DMS79 (cell line): ENCODE data around the gene OXCT1.
"Not testable (repeated sequence)": the region's sequence is repeated elsewhere in the genome, so short reads cannot be mapped to it uniquely, and the experiment has no call there.

Experiments used
- DNase-seq: peaks from one replicate; lab custom pipeline; 2025; lab: John Stamatoyannopoulos, UW

The OXCT1 gene

GRCh38 chr5:41773799-41774198 is 96.4 kb downstream of the OXCT1 start:
- no peak for DNase-seq

GRCh38 chr5:41772785-41773442 is 97.3 kb downstream of the OXCT1 start:
- DNase-seq, result no peak

GRCh38 chr5:41772056-41772455 is 98.2 kb downstream of the OXCT1 start:
- DNase-seq, result no peak

- no peak for DNase-seq
These were observed 99.4 kb downstream of the OXCT1 start for GRCh38 chr5:41770799-41771198.

GRCh38 chr5:41768692-41769091 is 101.5 kb downstream of the OXCT1 start:
- no peak for DNase-seq

- no peak for DNase-seq
These were observed 105.6 kb downstream of the OXCT1 start for GRCh38 chr5:41764650-41765049.

GRCh38 chr5:41763574-41763973 is 106.7 kb downstream of the OXCT1 start:
- no peak for DNase-seq

GRCh38 chr5:41763081-41763480 is 107.1 kb downstream of the OXCT1 start:
- DNase-seq, result no peak

- no peak for DNase-seq
These were observed 107.8 kb downstream of the OXCT1 start for GRCh38 chr5:41762426-41762825.

- DNase-seq, result no peak
These were observed 108.6 kb downstream of the OXCT1 start for GRCh38 chr5:41761663-41762062.

- DNase-seq, result no peak
These were observed 114.5 kb downstream of the OXCT1 start for GRCh38 chr5:41755705-41756104.

- DNase-seq, result no peak
These were observed 115.4 kb downstream of the OXCT1 start for GRCh38 chr5:41754857-41755256.

GRCh38 chr5:41751867-41752266 is 118.4 kb downstream of the OXCT1 start:
- no peak for DNase-seq

- peak; percentile 20 for DNase-seq
These were observed 121.6 kb downstream of the OXCT1 start for GRCh38 chr5:41748631-41749030.

GRCh38 chr5:41747708-41748107 is 122.5 kb downstream of the OXCT1 start:
- no peak for DNase-seq

GRCh38 chr5:41747301-41747700 is 122.9 kb downstream of the OXCT1 start:
- DNase-seq, result no peak

GRCh38 chr5:41742608-41743007 is 127.6 kb downstream of the OXCT1 start:
- DNase-seq, result not testable (repeated sequence)

GRCh38 chr5:41738710-41739354 is 131.4 kb downstream of the OXCT1 start:
- no peak for DNase-seq

- DNase-seq, result no peak
These were observed 133.6 kb downstream of the OXCT1 start for GRCh38 chr5:41736641-41737040.

GRCh38 chr5:41735213-41735612 is 135.0 kb downstream of the OXCT1 start:
- DNase-seq, result no peak

- not testable (repeated sequence) for DNase-seq
These were observed 140.8 kb downstream of the OXCT1 start for GRCh38 chr5:41729381-41729780.

- no peak for DNase-seq
These were observed 141.9 kb downstream of the OXCT1 start for GRCh38 chr5:41728281-41728680.

- DNase-seq, result no peak
These were observed 147.8 kb downstream of the OXCT1 start for GRCh38 chr5:41722359-41722950.

- DNase-seq, result no peak
These were observed 148.7 kb downstream of the OXCT1 start for GRCh38 chr5:41721516-41721915.
